ENCODE measurements around the gene NUP210.

NUP210 gene

GRCh38 chr3:13333236-13333897 lies 86.8 kb downstream of the NUP210 start:
- DNase-seq: no peak
- intact Hi-C loops (cut with DNase I): no loop called here

GRCh38 chr3:13332740-13333139 lies 87.4 kb downstream of the NUP210 start:
- intact Hi-C loops (cut with DNase I): no loop called here
- peak in 6 of 10 donors; percentile 42 to 92 (median 73) for DNase-seq

GRCh38 chr3:13332158-13332557 lies 88.0 kb downstream of the NUP210 start:
- intact Hi-C loops (cut with DNase I): no loop called here
- no peak for DNase-seq

GRCh38 chr3:13329746-13330145 lies 90.4 kb downstream of the NUP210 start:
- intact Hi-C loops (cut with DNase I): no loop called here
- no peak for DNase-seq

- intact Hi-C loops (cut with DNase I): no loop called here
- DNase-seq: no peak
These were observed 94.2 kb downstream of the NUP210 start for GRCh38 chr3:13325892-13326443.

- DNase-seq: no peak
- intact Hi-C loops (cut with DNase I): no loop called here
These were observed 95.2 kb downstream of the NUP210 start for GRCh38 chr3:13324835-13325501.

GRCh38 chr3:13323822-13324221 lies 96.3 kb downstream of the NUP210 start:
- DNase-seq: no peak
- intact Hi-C loops (cut with DNase I): no loop called here

GRCh38 chr3:13322324-13322723 lies 97.8 kb downstream of the NUP210 start:
- no peak for DNase-seq
- intact Hi-C loops (cut with DNase I): no loop called here

- no peak for DNase-seq
- intact Hi-C loops (cut with DNase I): loop anchor here (10.0 kb wide), 1 partner anchor 325 kb away; no protein-coding TSS in a partner anchor
These were observed 100.4 kb downstream of the NUP210 start for GRCh38 chr3:13319564-13320220.

- intact Hi-C loops (cut with DNase I): loop anchor here (10.0 kb wide), 1 partner anchor 326 kb away; no protein-coding TSS in a partner anchor
- DNase-seq: peak in 1 of 10 donors; percentile 66
These were observed 101.3 kb downstream of the NUP210 start for GRCh38 chr3:13318626-13319470.

- intact Hi-C loops (cut with DNase I): loop anchor here (10.0 kb wide), 1 partner anchor 327 kb away; no protein-coding TSS in a partner anchor
- DNase-seq: peak in 6 of 10 donors; percentile 18 to 90 (median 44)
These were observed 102.4 kb downstream of the NUP210 start for GRCh38 chr3:13317596-13318320.

GRCh38 chr3:13316603-13317002 lies 103.5 kb downstream of the NUP210 start:
- peak in 5 of 10 donors; percentile 21 to 85 (median 55) for DNase-seq
- intact Hi-C loops (cut with DNase I): loop anchor here (10.0 kb wide), 1 partner anchor 328 kb away; no protein-coding TSS in a partner anchor

- intact Hi-C loops (cut with DNase I): loop anchor here (10.0 kb wide), 1 partner anchor 330 kb away; no protein-coding TSS in a partner anchor
These were observed 105.2 kb downstream of the NUP210 start for GRCh38 chr3:13314877-13315276.

GRCh38 chr3:13313813-13314212 lies 106.3 kb downstream of the NUP210 start:
- intact Hi-C loops (cut with DNase I): loop anchor here (10.0 kb wide), 1 partner anchor 331 kb away; no protein-coding TSS in a partner anchor

More at GRCh38 chr3:13314877-13315276, 105.2 kb downstream of the NUP210 start:
- no peak for DNase-seq

GRCh38 chr3:13309004-13309403 lies 111.1 kb downstream of the NUP210 start:
- DNase-seq: peak in 1 of 10 donors; percentile 20
- intact Hi-C loops (cut with DNase I): loop anchor here (5.0 kb wide), 1 partner anchor 143 kb away; no protein-coding TSS in a partner anchor

More at GRCh38 chr3:13313813-13314212, 106.3 kb downstream of the NUP210 start:
- DNase-seq: peak in 1 of 10 donors; percentile 63

- intact Hi-C loops (cut with DNase I): loop anchor here (5.0 kb wide), 1 partner anchor 144 kb away; no protein-coding TSS in a partner anchor
- peak in 9 of 10 donors; percentile 42 to 94 (median 58) for DNase-seq
These were observed 111.7 kb downstream of the NUP210 start for GRCh38 chr3:13308380-13308801.

GRCh38 chr3:13307041-13307440 lies 113.1 kb downstream of the NUP210 start:
- DNase-seq: peak in 3 of 10 donors; percentile 16 to 65 (median 22)
- intact Hi-C loops (cut with DNase I): loop anchor here (5.0 kb wide), 1 partner anchor 145 kb away; no protein-coding TSS in a partner anchor

- DNase-seq: peak in 3 of 10 donors; percentile 16 to 68 (median 43)
These were observed 114.5 kb downstream of the NUP210 start for GRCh38 chr3:13305623-13306022.

More at GRCh38 chr3:13305623-13306022, 114.5 kb downstream of the NUP210 start:
- intact Hi-C loops (cut with DNase I): loop anchor here (5.0 kb wide), 1 partner anchor 147 kb away; no protein-coding TSS in a partner anchor

All from posterior cingulate gyrus (tissue), 11 donors.